Muscle layer of duodenum (tissue), 2 donors: Measurements from ENCODE around the gene KLF14.
A peak's percentile ranks its signal among the peaks of the same experiment; 100 is the strongest.
"Not testable (repeated sequence)": the region's sequence is repeated elsewhere in the genome, so short reads cannot be mapped to it uniquely, and the experiment has no call there.

Experiments
- H3K27ac ChIP-seq: one replicate; pipeline ENCODE4 v1.7.0; 2013; ENCODE audit warnings: mild to moderate bottlenecking, low read length
- H3K27me3 ChIP-seq: one replicate; pipeline ENCODE4 v1.7.0; 2013; ENCODE audit warnings: low read depth, mild to moderate bottlenecking, control low read depth, low read length
- H3K36me3 ChIP-seq, 2 donors: one replicate each; pipeline ENCODE4 v1.7.0; 2013; ENCODE audit warnings: low read length in 2 of 2, control low read depth in 1 of 2, mild to moderate bottlenecking in 1 of 2; ENCODE audit not compliant: insufficient read depth in 2 of 2, control insufficient read depth in 1 of 2
- H3K4me1 ChIP-seq, 2 donors: one replicate each; pipeline ENCODE4 v1.7.0; 2013; ENCODE audit warnings: low read length in 2 of 2, mild to moderate bottlenecking in 2 of 2, control low read depth in 1 of 2, moderate library complexity in 1 of 2; ENCODE audit not compliant: insufficient read depth in 2 of 2, control insufficient read depth in 1 of 2
- H3K4me3 ChIP-seq, 2 donors: one replicate each; pipeline ENCODE4 v1.7.0; 2013; ENCODE audit warnings: low read length in 2 of 2, low read depth in 1 of 2, mild to moderate bottlenecking in 1 of 2
- H3K9me3 ChIP-seq, 2 donors: one replicate each; pipeline ENCODE4 v1.7.0; 2013; ENCODE audit warnings: low read length in 2 of 2, control low read depth in 1 of 2, mild to moderate bottlenecking in 1 of 2; ENCODE audit not compliant: control insufficient read depth in 1 of 2
- donor health status: healthy.

The KLF14 gene

DNA sequence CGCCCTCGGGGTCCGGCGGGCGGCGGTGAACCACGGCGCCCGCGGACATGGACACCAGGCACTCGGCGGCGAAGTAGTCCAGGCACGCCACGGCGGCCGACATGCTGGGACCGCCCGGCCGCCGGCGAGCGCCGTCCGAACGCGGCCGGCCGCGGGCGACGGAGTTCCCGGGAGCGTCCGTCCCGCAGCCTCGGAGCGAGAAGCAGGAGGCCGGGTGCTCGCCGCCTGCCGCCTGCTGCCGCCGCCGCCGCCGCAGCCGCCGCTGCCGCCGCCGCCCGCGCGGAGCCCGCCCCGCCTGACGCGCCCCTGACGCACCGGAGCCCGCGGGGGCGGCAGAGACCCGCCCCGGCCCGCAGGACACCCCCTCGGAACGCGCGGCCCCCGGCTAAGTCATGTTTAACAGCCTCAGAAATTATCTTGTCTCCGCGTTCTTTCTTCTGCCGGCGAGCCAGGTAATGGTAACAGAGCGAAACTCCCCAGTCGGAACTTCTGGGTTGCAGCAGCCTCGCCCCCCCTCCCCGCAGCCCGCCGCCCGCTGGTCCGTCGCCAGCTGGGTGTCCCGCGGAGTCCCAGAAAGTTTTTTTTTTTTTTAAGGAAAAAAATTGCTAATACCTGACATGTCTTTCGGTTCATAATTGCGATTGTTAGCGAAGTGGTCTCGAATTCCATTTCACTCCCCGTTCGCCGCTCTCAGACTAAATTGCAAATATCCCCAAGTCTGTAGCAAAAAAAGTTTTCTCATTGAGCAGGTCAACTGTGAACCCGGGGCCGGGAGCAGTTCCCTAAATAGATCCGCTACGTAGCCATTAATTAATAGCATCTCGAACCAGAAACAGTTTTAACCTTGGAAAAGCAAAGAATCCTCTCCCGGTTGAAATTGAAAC, at the start of gene KLF14:
TSS of gene KLF14 (minus strand) at position 277 of the 884 bp plus-strand sequence. CDS start at position 103, 174 bp downstream.
- Histone ChIP-seq H3K27me3 (peaks cover 36% of the 10 kb centered on the region), H3K9me3 (peaks cover 36 to 45% of the 10 kb centered on the region in 2 donors), H3K36me3 (no peaks in the 10 kb centered on the region), H3K4me1 (peaks cover 0 to 5% of the 10 kb centered on the region in 2 donors), H3K4me3 (peak within 1 kb of the TSS; percentile 47 to 58), H3K27ac (no peak within 1 kb of the TSS)

DNA sequence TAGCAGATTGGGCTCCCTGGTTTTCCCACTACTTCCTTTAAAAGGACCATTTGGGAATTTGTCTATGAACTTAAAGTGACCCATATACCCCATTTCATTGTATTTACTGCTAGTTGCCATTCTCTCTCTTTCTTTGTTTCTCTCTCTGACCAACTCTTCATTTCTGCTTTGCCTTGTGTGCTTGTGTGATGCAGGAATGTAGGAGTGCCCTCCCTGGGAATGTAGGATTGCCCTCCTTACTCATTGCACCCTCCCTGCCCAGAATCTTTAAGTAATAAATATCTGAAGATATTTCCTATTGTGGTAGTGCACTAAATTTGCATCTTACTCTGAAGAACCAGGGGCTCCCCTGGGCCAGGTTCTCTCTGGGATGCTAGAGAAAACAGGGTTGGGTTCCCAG, 47.3 kb upstream of the KLF14 start:
- no peak overlapping the region for H3K27ac ChIP-seq
- no peaks in the 10 kb centered on the region for H3K27me3 ChIP-seq
- H3K4me1 ChIP-seq = no peaks in the 10 kb centered on the region
- no peak overlapping the region for H3K4me3 ChIP-seq
- H3K9me3 ChIP-seq = peaks cover 0 to 4% of the 10 kb centered on the region in 2 donors
- H3K36me3 ChIP-seq = no peaks in the 10 kb centered on the region

DNA sequence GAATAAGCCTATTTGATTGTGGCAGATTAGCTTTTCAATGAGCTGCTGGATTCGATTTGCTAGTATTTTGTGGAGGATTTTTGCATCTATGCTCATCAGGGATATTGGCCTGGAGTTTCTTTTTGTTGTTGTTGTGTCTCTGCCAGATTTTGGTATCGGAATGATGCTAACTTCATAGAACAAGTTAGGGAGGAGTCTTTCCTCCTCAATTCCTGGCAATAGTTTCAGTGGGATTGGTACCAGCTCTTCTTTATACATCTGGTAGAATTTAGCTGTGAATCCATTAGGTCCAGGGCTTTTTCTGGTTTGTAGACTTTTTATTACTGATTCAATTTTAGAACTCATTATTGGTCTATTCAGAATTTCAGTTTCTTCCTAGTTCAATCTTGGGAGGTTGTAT, 43.4 kb upstream of the KLF14 start:
- peaks cover 1 to 4% of the 10 kb centered on the region in 2 donors for H3K9me3 ChIP-seq
- H3K27me3 ChIP-seq = no peaks in the 10 kb centered on the region
- no peaks in the 10 kb centered on the region for H3K4me1 ChIP-seq
- H3K27ac ChIP-seq = no peak overlapping the region
- no peak overlapping the region for H3K4me3 ChIP-seq
- no peaks in the 10 kb centered on the region for H3K36me3 ChIP-seq

DNA sequence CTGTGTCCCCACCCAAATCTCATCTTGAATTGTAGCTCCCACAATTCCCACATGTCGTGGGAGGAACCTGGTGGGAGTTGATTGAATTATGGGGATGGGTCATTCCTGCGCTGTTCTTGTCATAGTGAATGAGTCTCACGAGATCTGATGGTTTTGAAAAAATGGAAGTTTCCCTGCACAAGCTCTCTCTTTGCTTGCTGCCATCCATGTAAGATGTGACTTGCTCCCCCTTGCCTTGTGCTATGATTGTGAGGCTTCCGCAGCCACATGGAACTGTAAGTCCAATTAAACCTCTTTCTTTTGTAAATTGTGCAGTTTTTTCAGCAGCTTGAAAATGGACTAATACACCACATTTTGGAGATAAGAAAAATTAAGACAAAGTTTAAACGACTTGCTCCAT, 38.4 kb upstream of the KLF14 start:
- H3K4me1 ChIP-seq, H3K27ac ChIP-seq, H3K4me3 ChIP-seq, H3K27me3 ChIP-seq, H3K36me3 ChIP-seq: not testable (repeated sequence)
- peaks cover 8 to 14% of the 10 kb centered on the region in 2 donors for H3K9me3 ChIP-seq

DNA sequence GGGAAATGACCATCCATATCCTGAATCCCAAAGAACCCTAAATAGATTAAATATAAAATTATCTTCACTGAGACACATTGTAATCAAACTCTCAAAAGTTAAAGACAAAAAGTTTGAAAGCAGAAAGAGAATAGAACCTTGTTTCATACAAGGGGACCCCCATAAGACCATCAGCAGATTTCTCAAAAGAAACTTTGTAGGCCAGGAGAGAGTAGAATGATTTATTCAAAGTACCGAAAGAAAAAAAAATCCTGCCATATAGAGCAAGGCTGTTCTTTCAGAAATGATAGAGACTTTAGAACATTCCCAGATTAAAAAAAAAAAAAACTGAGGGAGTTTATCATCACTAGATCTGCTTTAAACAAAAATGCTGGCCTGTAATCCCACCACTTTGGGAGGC, 34.8 kb upstream of the KLF14 start:
- H3K9me3 ChIP-seq = peaks cover 8 to 14% of the 10 kb centered on the region in 2 donors
- no peaks in the 10 kb centered on the region for H3K36me3 ChIP-seq
- no peaks in the 10 kb centered on the region for H3K27me3 ChIP-seq
- no peaks in the 10 kb centered on the region for H3K4me1 ChIP-seq
- H3K27ac ChIP-seq = no peak overlapping the region
- no peak overlapping the region for H3K4me3 ChIP-seq

DNA sequence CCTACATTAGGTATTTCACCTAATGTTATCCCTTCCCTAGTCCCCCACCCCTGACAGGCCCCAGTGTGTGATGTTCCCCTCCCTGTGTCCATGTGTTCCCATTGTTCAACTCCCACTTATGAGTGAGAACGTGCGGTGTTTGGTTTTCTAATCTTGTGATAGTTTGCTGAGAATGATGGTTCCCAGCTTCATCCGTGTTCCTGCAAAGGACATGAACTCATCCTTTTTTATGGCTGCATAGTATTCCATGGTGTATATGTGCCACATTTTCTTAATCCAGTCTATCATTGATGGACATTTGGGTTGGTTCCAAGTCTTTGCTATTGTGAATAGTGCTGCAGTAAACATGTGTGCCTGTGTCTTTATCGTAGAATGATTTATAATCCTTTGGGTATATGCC, 30.6 kb upstream of the KLF14 start:
- H3K4me1 ChIP-seq, H3K27me3 ChIP-seq, H3K4me3 ChIP-seq, H3K27ac ChIP-seq, H3K36me3 ChIP-seq: not testable (repeated sequence)
- peaks cover 6 to 11% of the 10 kb centered on the region in 2 donors for H3K9me3 ChIP-seq

DNA sequence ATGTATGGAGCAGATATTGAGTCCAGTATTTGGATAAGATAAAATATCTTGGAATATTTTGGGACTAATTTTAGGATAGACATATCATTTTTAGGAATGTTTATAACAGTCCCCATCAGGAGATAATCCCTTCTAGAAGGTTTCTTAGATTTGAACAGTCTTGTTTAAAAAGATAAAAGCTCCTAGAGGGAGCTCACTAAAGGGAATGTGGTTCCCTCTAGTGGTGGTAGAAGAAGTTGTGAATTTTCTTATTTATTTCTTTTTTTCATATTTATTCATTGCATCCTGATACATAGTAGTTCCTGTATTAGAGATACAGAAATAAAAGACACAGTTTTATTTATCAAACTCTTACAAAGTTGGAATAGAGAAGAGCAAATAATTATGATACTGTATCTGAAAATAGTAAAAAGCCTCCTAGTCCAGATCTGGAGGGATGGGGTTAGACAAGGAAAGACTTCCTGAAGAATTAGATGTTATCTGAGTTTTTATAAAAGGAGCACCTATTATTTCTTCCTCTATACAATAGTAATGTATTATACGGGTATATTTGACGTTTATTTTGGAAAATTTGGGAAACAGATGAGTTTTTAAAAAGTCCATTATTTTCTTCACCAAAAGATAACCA, 24.5 kb upstream of the KLF14 start:
- Histone ChIP-seq H3K36me3 (no peaks in the 10 kb centered on the region), H3K27me3 (no peaks in the 10 kb centered on the region), H3K4me3 (no peak overlapping the region), H3K27ac (no peak overlapping the region), H3K4me1 (no peaks in the 10 kb centered on the region), H3K9me3 (no peaks in the 10 kb centered on the region)

DNA sequence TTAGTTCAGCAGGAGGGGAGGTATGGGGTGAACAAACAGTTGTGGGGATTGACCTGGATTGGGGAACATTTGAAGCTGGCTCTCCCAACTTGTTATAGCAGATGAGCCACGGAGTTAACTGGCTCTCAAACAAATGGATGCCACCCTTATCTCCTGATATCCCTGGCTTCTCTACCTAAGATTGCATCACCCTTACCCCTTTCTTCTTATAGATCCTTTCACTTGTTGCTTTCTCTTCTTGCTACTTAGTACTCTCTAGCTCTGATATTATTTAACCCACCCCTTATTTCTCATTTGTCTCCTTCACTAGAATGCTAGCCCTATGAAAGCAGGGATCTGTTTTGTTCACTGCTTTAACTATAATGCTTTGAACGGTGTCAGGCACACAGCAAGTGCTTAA, 22.3 kb upstream of the KLF14 start:
- Histone ChIP-seq H3K36me3 (no peaks in the 10 kb centered on the region), H3K4me3 (no peak overlapping the region), H3K27ac (no peak overlapping the region), H3K4me1 (no peaks in the 10 kb centered on the region), H3K27me3 (no peaks in the 10 kb centered on the region), H3K9me3 (no peaks in the 10 kb centered on the region)

DNA sequence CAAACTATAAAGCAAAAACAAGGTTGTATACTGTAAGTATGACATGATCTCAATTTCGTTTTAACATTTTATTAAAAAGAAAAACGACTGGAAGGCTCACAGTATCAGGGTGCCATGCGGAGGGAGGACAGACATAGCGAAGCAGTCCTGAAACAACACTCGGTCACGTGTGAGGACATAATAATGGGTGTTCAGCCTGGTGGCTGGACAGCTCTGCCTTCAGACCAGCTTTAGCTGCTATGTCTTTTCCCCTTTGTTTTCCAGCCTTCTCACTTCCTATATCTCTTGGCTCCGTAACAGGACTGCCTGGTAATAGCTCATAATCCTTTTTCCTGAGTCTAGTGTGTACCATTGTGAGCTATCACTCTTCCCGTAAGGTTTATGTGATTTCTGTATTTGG, 18.4 kb upstream of the KLF14 start:
- Histone ChIP-seq H3K4me3 (no peak overlapping the region), H3K27ac (no peak overlapping the region), H3K27me3 (no peaks in the 10 kb centered on the region)

DNA sequence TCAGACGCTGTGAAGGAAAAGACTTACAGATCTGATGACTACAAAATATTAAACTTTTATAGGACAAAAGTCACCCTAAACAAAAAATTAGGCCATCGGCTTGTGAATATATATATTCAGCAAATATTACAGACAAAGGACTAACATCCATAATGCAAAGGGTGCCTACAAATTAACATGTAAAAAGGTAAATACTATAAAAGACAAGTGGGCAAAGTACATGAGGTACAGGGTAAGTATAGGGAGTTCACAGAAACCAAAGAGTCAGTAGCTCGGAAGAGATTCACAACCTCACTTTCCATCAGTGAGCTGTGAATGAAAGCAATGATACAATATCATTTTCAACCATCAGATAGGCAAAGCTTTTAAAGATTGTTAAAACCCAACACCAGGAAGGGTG, 16.7 kb upstream of the KLF14 start:
- Histone ChIP-seq H3K27ac (no peak overlapping the region), H3K9me3 (no peaks in the 10 kb centered on the region), H3K4me3 (no peak overlapping the region), H3K4me1 (no peaks in the 10 kb centered on the region), H3K27me3 (no peaks in the 10 kb centered on the region), H3K36me3 (no peaks in the 10 kb centered on the region)

More for the DNA sequence above, 18.4 kb upstream of the KLF14 start:
- Histone ChIP-seq H3K9me3 (no peaks in the 10 kb centered on the region), H3K36me3 (no peaks in the 10 kb centered on the region), H3K4me1 (no peaks in the 10 kb centered on the region)

DNA sequence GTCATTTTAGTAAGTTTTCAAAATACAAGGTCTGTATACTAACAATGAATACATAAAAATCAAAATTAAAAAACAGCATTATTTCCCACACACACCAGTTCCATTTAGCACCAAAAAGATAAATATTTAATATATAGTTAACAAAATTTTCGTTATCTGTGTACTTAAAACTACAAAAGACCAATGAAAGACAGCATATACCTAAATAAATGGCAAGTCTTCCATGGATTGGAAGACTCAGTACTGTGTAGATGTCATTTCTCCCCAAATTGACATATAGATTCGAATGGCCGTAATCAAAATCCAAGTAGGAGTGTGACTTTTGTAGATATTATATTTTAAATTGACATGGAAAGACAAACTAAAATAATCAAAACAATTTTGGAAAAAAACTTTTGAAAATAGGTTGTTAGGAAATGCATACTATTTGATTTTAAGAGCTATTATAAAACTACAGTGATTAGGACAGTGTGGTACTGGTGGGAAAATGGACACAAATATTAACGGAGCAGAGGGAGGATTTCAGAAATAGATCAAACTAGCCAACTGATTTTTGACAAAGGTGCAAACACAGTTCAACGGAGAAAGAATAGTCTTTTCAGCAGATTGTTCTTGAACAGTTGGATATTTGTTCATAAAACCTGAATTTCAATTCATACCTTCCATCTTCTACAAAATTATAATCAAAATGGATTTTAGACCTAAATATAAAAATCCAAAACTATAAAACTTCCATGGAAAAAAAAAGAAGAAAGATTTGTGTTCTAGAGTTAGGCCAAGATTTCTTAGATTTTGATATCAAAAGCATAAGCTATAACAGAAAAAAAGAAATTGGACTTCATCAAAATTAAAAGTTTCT, 14.8 kb upstream of the KLF14 start:
- Histone ChIP-seq H3K4me1 (no peaks in the 10 kb centered on the region), H3K27ac (no peak overlapping the region), H3K27me3 (peaks cover 8% of the 10 kb centered on the region), H3K4me3 (no peak overlapping the region), H3K36me3 (no peaks in the 10 kb centered on the region), H3K9me3 (no peaks in the 10 kb centered on the region)
